ENCODE measurements around the gene NCAPH2.

NCAPH2 gene

DNA sequence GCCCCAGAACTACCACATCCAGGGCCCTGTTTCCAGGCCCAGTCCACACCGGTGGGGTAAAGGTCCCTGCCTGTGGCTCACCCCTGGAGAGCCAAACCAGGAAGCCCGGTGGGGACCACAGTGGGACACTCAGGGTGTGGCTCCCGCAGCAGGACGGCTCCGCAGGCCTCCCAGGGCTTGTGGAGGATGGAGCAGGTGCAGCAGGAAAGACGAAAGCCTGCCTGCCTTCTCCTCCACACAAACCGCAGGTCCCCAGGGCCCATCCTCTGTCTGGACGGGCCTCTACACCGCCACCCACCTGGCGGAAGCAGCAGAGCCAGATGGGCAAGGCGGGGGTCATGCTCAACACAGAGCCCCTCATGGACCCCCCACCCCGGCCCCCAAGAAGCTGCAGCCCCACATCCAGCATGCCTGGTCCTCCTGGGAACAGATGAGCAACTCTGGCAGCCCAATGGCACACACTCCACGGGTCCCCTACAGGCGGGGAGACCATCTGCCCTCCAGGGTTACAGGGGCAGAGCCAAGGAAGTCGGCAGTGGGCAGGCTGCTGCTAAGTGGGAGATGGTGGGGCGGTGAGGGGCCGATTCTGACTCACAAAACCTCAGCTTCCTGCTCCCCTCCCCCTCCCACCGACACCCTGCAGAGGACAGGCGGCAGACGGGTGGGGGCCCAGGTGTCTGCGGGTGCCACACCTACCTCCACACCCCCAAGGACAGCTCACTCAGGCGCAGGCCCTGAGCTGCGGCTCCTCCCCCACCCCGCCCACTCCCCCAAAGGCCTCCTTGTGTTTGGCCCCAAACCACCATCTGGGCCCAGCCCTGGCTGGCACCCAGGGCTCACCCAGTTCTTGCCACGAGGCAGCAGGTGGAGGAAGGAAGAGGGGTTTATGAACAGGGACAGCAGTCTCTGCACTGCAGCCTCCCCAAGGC, 38.4 kb upstream of the NCAPH2 start:
- H3K9me3 ChIP-seq (ENCODE audit: insufficient read depth, low read length): no peaks in the 10 kb centered on the region
- no peak for DNase-seq (ENCODE audit: low read depth, low spot score)
- no peak overlapping the region for H3K9ac ChIP-seq (ENCODE audit: insufficient read length, low read depth)
- H3K27me3 ChIP-seq (ENCODE audit: insufficient read depth, insufficient read length): no peaks in the 10 kb centered on the region
- peaks cover 8% of the 10 kb centered on the region for H3K4me1 ChIP-seq (ENCODE audit: insufficient read depth, insufficient read length)
- TF ChIP-seq YY1 (IDR thresholded peaks at IDR 0.05; ENCODE audit: insufficient read depth, insufficient read length) (no peak), ZNF274 (IDR thresholded peaks at IDR 0.05; ENCODE audit: low read depth, low read length) (no peak)
- H3K4me3 ChIP-seq (ENCODE audit: insufficient read length, low read depth): no peak overlapping the region
- peaks cover 52% of the 10 kb centered on the region for H3K36me3 ChIP-seq (ENCODE audit: insufficient read depth, insufficient read length, low read length)

DNA sequence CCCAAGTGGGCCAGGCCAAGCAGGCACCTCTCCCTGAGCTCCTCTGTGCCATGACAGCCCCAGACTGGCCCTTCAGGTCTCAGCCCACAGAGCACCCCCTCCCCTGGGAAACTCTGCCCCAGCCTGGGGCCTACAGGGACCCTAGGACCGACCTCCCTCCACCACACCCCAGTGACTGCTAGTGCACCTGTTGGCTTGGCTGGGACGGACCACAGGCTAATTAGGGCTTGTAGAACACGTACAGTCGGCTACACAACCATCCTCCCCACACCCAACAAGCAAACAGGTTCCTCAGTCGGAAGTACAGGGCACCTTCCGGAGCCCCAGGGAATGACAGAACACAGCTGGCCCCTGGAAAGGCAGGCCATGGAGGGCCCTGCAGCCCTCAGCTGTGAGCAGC, 37.5 kb upstream of the NCAPH2 start:
- peaks cover 2% of the 10 kb centered on the region for H3K27me3 ChIP-seq (ENCODE audit: insufficient read depth, insufficient read length)

DNA sequence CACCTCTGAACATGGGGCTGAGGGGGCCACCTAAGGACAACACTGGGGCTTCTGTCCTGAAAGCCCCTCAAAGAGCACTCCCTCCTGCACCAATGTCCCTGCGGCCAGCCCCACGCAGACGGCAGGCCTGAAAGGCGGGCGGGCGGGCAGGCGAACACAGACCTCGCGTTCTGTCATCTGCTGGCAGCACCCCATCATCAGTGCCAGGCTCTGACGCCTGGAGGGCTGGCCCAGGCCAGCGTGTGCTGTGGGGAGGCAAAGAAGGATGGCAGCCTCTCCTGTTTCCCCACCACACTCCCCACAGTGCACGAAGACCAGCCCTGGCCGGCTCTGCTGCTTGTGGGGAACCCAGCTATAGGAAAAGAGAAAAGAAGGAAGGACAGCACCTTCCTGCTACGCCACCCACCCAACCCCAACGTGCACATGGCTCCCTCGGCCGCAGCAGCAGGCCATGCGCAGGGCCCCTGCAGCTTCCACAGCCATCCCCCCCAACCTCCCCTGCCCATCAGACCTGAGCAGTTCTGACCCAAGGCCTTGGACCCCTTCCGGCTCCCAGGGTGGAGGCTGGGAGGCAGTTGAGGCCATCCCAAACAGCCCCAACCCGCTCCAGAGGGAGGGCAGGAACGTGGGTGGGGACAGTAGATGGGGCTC, 36.7 kb upstream of the NCAPH2 start:
- Histone ChIP-seq H3K27me3 (ENCODE audit: insufficient read depth, insufficient read length) (peaks cover 5% of the 10 kb centered on the region), H3K4me1 (ENCODE audit: insufficient read depth, insufficient read length) (peaks cover 13% of the 10 kb centered on the region), H3K4me3 (ENCODE audit: insufficient read length, low read depth) (no peak overlapping the region), H3K9me3 (ENCODE audit: insufficient read depth, low read length) (no peaks in the 10 kb centered on the region), H3K9ac (ENCODE audit: insufficient read length, low read depth) (peak overlapping the region; percentile 32), H3K36me3 (ENCODE audit: insufficient read depth, insufficient read length, low read length) (peaks cover 36% of the 10 kb centered on the region)
- DNase-seq (ENCODE audit: low read depth, low spot score): no peak
- TF ChIP-seq SUZ12 (IDR thresholded peaks at IDR 0.05; ENCODE audit: extremely low read depth, insufficient read depth, insufficient read length): no peak
- no peak for TF ChIP-seq ZNF274 (IDR thresholded peaks at IDR 0.05; ENCODE audit: low read depth, low read length)

More for the DNA sequence above, 37.5 kb upstream of the NCAPH2 start:
- peaks cover 44% of the 10 kb centered on the region for H3K36me3 ChIP-seq (ENCODE audit: insufficient read depth, insufficient read length, low read length)
- H3K4me1 ChIP-seq (ENCODE audit: insufficient read depth, insufficient read length): peaks cover 10% of the 10 kb centered on the region
- no peak for TF ChIP-seq ZNF274 (IDR thresholded peaks at IDR 0.05; ENCODE audit: low read depth, low read length)
- no peak for TF ChIP-seq YY1 (IDR thresholded peaks at IDR 0.05; ENCODE audit: insufficient read depth, insufficient read length)
- TF ChIP-seq SUZ12 (IDR thresholded peaks at IDR 0.05; ENCODE audit: extremely low read depth, insufficient read depth, insufficient read length): no peak
- no peak overlapping the region for H3K4me3 ChIP-seq (ENCODE audit: insufficient read length, low read depth)
- DNase-seq (ENCODE audit: low read depth, low spot score): no peak
- no peaks in the 10 kb centered on the region for H3K9me3 ChIP-seq (ENCODE audit: insufficient read depth, low read length)
- no peak overlapping the region for H3K9ac ChIP-seq (ENCODE audit: insufficient read length, low read depth)

DNA sequence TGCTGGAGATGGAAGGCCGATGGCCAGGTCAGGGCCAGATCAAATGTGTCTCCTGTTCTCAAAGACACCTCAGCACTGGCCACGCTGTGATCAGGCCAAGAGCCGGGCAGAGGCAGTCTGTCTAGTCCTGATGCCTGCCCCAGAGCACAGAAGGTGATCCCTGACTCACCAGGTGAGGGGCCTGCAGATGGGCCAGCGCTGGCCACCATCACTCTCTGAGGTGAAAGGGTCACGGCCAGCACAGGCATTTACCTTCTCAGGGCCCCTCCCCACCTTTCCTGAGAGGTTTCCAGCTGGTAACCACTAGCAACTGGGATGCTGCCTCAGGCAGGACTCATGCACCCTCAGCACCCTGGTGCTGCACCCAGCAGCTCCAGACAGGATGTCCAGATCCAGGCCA, 36.1 kb upstream of the NCAPH2 start:
- Histone ChIP-seq H3K36me3 (ENCODE audit: insufficient read depth, insufficient read length, low read length) (peaks cover 29% of the 10 kb centered on the region), H3K9ac (ENCODE audit: insufficient read length, low read depth) (no peak overlapping the region), H3K4me1 (ENCODE audit: insufficient read depth, insufficient read length) (peaks cover 15% of the 10 kb centered on the region), H3K27me3 (ENCODE audit: insufficient read depth, insufficient read length) (peaks cover 5% of the 10 kb centered on the region), H3K4me3 (ENCODE audit: insufficient read length, low read depth) (no peak overlapping the region), H3K9me3 (ENCODE audit: insufficient read depth, low read length) (no peaks in the 10 kb centered on the region)
- TF ChIP-seq YY1 (IDR thresholded peaks at IDR 0.05; ENCODE audit: insufficient read depth, insufficient read length): no peak
- TF ChIP-seq ZNF274 (IDR thresholded peaks at IDR 0.05; ENCODE audit: low read depth, low read length): no peak
- TF ChIP-seq SUZ12 (IDR thresholded peaks at IDR 0.05; ENCODE audit: extremely low read depth, insufficient read depth, insufficient read length): no peak
- no peak for DNase-seq (ENCODE audit: low read depth, low spot score)

DNA sequence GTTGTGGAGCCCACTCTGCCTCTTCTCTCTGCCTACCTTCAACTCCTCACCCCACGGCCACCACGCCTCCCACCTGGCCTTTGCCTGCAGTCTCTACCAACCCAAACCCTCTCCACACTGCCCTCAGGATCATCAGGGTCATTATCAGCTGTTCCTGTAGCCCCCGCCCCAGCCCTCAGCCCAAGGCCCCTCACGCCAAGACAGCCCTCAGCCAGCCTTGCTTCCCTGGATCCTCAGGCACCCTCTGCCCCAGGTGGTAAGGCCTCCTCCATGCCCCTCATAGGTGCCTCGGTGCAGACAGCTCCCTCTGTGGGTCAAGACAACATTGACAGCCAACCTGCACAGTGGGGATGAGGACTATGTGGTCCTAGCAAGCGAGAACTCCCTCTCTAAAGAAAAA, 34.9 kb upstream of the NCAPH2 start:
- Histone ChIP-seq H3K4me1 (ENCODE audit: insufficient read depth, insufficient read length) (peaks cover 18% of the 10 kb centered on the region), H3K9me3 (ENCODE audit: insufficient read depth, low read length) (no peaks in the 10 kb centered on the region), H3K27me3 (ENCODE audit: insufficient read depth, insufficient read length) (peaks cover 5% of the 10 kb centered on the region), H3K36me3 (ENCODE audit: insufficient read depth, insufficient read length, low read length) (peaks cover 19% of the 10 kb centered on the region), H3K4me3 (ENCODE audit: insufficient read length, low read depth) (no peak overlapping the region), H3K9ac (ENCODE audit: insufficient read length, low read depth) (no peak overlapping the region)
- no peak for DNase-seq (ENCODE audit: low read depth, low spot score)
- TF ChIP-seq SUZ12 (IDR thresholded peaks at IDR 0.05; ENCODE audit: extremely low read depth, insufficient read depth, insufficient read length): no peak
- no peak for TF ChIP-seq ZNF274 (IDR thresholded peaks at IDR 0.05; ENCODE audit: low read depth, low read length)
- no peak for TF ChIP-seq YY1 (IDR thresholded peaks at IDR 0.05; ENCODE audit: insufficient read depth, insufficient read length)

DNA sequence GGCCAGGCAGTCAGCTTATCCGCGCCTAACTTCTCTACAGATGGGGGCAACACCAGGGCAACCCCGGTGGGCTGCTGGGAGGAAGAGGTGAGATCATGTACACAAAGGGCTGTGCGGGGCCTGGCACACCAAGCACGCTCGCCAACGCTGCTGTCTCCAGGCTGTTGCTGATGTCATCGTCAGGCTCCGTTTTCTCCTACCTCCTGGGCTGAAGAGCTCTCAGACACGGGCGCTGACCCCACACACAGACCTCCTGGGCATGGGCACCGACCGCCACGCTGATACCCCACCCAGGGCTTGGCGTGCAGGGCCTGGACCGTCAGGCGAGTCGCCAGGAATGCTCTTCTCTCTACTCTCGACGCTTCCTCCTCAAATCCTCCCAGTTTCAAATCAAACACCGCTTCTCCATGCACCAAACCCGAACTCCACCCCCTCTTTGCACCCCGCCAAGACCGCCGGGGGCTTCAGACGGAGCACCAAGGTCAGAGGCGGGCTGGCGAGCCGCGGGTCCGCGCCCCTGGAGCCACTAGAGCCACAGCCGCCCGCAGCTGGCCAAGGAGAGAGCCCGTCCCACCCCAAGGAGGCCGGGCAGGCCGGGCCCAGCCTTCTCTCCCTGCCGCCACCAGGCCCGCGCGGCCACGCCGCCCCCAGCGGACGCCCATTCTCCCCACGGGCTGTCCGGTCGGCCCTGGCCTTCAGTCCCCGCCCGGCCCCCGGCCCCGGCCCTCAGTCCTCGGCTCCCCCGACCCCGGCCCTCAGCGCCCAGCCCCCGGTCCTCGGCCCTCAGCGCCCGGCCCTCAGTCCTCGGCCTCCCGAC, 34.0 kb upstream of the NCAPH2 start:
- H3K36me3 ChIP-seq (ENCODE audit: insufficient read depth, insufficient read length, low read length): peaks cover 13% of the 10 kb centered on the region
- H3K27me3 ChIP-seq (ENCODE audit: insufficient read depth, insufficient read length): peaks cover 5% of the 10 kb centered on the region
- H3K4me1 ChIP-seq (ENCODE audit: insufficient read depth, insufficient read length): peaks cover 20% of the 10 kb centered on the region
- H3K9ac ChIP-seq (ENCODE audit: insufficient read length, low read depth): peak overlapping the region; percentile 79
- DNase-seq (ENCODE audit: low read depth, low spot score): no peak
- no peak for TF ChIP-seq SUZ12 (IDR thresholded peaks at IDR 0.05; ENCODE audit: extremely low read depth, insufficient read depth, insufficient read length)
- TF ChIP-seq YY1 (IDR thresholded peaks at IDR 0.05; ENCODE audit: insufficient read depth, insufficient read length): no peak
- no peak for TF ChIP-seq ZNF274 (IDR thresholded peaks at IDR 0.05; ENCODE audit: low read depth, low read length)
- peak overlapping the region; percentile 59 for H3K4me3 ChIP-seq (ENCODE audit: insufficient read length, low read depth)
- no peaks in the 10 kb centered on the region for H3K9me3 ChIP-seq (ENCODE audit: insufficient read depth, low read length)

All from NT2/D1 (cell line).